Superior temporal gyrus (tissue), 1 donor: Measurements from ENCODE around the gene ACTR8.

ENCODE experiments used
- DNase-seq: peaks from one replicate; pipeline ENCODE4 v3.0.0-alpha.2; 2016; ENCODE audit errors: extremely low spot score

Gene ACTR8

DNA sequence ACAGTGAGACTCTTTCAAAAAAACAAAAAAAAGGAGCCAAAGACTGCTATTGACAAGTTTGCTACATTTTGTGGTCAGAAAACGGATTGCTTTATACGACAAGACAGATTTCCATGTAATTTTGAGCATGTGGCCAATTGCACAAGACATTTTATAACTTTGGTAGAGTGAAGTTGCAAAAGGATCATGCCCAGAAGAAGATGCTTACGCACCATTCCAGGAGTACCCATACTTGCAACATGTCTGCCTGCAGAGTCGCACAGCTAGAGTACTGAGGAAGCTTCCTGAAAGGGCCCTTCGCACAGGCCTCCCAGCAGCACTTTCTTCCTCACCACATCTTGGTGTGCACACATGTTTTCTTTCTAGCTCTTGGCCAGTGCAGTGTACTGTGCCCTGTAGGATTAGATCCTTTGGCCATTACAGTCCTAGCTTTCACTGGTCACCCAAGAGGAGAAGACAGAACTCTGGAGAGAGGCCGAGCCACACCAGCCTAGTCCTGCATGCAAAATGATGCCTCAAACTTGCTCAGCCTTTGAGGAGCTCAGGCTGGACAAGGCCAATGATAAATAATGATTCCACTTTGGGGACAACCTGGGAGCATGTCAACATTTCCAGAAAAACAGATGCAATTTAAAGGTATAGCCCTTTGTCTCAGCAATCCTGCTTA, 47.4 kb downstream of the ACTR8 start:
- no peak for DNase-seq

DNA sequence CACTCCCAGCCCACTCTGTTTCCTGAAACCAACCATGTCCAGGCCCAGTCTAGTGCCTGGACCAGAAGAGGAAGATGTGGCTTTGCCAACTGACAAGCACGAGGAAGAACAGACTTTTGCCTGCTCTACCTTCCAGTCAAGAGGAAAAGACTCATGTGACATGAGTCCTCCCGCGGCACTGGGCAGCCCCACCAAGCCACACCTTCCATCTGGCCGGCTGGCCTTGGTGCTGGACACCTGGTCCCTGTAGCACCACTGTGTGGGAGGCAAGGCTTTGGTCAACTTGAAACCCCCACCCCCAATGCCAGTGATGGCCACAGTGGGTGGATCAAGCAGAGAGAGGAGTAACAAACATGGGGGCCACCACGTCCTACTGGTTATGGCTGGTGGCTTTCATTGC, 48.3 kb downstream of the ACTR8 start:
- DNase-seq: no peak

DNA sequence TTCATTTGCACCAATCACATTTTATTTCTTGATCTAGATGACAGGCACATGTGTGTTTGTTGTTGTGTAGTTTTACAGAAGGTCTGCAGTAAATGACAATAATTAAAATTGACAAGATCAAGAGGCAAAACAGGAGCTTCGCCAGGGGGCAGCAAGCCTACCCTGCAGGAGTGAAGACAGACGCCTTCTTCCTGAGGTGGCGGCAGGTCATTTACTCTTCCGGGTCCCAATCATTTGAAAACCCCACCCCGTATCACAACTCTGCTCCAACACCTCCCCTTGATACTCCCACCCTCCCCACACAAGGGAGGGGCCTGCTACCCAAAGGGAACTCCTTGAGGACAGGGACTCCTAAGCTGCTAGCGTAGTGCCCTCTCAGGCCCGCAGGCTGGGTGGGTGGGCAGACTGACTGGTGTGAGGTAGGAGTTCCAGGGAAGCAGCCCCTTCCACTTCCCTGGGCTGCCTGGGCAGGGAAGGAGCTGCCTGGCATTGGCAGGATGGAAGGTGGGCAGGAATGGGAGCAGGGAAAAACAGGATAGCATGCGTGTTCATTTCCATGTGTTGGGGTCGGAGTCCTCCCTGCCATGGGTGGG, 48.8 kb downstream of the ACTR8 start:
- no peak for DNase-seq

DNA sequence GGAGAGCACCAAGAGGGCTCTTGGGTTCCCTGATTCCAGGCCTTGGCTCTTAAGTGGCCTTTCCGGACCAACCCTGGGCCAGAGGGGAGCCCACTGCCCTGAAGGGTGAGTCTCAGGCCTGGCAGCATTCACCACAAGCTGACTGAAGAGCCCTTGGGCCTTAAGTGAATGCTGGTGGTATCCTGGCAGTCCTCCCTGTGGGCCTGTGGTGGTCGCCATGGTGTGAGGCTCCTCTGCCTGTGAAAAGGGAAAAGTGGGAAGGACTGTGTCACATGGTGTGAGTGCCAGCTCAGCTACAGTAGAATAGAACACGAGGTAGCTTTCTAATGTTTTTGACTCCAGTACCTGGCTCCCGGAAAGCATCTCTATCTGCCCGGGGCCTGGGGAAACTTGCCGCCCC, 51.0 kb downstream of the ACTR8 start:
- no peak for DNase-seq

DNA sequence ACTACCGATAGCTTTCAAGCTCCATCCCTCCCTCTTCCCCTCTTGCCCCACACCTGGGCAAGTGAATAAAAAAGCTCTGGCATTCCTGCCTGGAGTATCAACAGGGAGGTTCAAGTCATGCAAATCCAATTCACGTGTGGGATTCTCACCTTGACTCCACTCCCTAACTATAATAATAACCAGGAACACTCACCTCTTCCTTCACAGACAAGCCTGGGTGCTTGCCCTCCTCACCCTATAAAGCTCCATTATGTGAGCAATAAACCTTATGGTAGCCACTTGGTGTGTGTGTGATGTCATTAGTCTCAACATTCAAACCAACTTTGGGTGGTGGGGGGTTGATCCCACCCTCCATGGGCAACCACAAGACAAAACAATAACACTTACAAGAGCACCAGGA, 52.3 kb downstream of the ACTR8 start:
- no peak for DNase-seq

DNA sequence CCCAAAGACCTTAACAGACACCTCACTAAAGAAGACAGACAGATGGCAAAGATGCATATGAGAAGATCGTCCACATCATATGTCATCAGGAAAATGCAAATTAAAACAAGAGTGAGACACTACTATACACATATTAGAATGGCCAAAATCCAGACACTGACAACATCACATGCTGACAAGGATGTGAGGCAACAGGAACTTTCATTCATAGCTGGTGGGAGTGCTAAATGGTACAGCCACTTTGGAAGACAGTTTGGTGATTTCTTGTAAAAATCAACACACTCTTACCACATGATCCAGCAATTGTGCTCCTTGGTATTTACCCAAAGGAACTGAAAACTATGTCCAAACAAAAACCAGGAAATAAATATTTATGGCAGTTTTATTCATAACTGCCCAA, 53.4 kb downstream of the ACTR8 start:
- no peak for DNase-seq

DNA sequence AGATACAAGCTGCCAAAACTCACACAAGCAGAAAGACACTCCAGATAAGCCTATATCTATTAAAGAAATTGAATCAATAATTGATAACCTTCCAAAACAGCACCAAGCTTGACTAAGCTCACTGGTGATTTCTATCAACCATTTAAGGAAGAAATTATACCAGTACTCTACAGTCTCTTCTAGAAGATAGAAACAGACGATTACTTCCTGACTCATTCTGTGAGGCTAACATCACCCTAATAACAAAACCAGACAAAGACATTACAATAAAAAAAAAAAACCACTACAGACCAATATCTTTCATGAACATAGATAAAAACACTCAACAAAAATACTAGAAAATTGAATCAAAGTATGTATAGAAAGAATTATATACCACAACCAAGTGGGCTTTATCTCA, 55.9 kb downstream of the ACTR8 start:
- no peak for DNase-seq

DNA sequence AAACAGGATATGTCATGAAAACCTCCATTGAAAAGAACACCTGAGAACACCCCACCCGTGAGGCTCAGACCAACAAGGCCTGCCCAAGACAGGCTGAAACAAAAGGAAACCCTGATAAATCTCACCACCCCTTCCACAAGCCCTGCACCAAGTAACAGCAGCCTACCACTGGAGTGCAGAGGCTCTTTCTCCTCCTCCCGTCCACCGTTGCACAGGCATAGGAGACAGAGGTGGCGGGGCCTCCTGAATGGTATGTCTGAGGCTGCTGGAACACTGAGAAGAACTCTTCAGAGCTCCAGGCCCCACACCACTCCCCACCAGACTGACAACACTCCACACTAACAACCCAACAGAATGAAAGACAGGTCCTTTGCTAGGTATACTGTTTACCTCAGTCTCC, 57.2 kb downstream of the ACTR8 start:
- no peak for DNase-seq

DNA sequence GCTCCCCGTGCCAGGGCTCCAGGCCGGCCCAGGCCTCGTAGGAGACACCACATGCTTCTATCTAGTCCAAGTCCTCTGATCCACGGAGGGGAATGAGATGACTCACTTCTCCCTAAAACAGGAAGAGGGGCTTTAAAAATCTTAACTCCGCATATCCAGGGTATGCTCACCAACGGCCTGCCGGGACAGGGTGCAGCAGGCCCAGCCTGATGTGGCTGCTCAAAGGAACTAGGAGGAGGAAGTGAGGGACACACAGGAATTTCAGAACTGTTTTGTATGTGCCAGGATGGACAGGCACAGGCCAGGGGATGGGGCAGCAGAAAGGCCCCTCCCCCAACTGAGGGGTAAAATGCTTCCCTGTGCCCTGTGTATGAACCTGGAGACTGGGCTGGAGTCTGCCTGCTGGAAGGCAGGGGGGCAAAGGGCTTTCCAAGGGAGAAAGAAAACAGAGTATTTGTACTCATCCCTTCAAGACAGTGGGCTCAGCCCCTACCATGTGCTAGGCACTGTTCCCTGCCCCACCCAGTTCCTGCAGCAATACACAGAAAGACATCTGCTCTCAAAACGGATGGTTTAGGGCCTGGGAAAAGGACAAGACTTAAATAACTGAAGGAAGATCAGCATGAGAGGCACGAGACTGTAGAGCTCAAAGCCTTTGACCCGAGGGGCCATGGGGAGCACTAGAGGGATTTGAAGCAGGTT, 57.8 kb downstream of the ACTR8 start:
- no peak for DNase-seq

DNA sequence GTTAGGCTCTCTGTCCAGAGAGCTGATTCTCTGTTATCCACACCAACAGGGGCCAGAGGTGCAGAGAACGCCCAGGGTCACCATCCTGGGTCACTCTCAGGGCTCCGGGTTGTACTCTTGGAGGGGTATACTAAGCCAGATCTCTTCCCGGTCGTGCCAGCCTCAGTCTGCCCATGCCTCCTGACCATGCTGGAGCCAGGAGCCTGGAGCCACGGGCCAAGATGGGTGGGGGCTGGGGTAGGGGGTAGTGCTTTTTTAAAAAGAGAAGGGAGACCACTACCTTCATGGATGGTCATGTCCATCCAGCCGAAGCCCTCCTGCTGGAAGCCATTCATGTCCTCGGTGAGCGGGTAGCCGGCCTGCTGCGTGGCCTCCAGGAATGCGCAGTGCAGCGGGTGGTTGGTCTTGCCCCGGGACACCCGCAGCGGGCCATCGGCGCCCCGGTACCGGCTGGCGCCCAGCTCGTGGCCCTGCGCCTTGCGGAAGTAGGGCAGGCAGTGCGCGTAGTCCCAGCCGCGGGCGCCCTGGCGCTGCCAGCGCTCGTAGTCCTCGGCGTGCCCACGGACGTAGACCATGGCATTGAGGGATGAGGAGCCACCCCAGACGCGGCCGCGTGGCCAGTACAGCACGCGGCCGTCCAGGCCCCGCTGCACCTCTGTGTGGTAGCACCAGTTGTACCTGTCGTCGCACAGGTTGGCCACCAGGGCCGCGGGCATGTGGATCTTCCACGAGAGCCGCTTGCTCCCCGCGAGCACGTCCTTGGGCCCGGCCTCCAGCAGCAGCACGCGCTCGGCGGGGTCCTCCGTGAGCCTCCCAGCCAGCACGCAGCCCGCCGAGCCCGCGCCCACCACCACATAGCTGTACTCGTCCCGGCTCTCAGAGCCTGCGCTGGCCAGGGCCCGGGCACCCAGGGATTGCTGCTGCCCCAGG, 58.7 kb downstream of the ACTR8 start:
- no peak for DNase-seq

DNA sequence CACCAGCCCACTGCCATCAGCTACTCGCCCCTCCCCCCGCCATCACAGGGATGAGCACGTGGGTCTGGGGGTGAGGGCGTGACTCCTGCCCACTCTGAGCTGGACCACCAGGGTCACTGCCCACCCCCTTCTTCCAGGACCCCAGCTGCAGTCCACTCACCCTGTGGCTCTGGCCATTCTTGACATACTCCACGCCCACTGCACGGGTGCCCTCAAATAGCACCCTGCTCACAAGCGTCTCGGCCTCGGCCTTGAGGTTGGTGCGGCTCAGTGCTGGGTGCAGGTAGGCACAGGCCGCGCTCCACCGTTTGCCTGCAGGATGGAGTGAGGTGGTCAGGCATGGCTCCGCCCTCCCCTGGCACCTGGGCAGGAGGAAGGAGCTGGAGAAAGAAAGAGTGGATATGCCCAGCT, 59.6 kb downstream of the ACTR8 start:
- DNase-seq: no peak

DNA sequence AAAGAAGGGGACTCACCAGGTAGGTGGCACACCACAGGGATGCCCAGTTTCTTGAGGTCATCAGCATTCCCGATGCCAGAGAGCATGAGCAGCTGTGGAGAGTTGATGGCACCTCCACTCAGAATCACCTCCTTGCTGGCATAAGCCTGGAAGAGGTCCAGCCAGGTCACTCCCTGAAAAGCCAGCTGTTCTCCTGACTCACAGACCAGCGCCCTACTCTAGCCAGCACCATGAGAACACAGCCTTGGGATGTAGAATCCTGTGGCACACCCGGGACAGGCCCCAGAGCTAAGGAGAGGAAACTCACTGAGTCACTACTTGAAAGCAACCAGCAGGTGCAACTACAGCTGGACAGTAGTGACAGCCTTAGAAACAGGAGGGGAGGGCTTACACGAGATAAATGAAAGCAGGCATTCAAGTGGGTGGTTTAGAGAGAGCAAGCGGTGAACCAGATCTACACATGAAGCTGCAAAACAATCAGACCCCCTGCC, 60.3 kb downstream of the ACTR8 start:
- DNase-seq: no peak

DNA sequence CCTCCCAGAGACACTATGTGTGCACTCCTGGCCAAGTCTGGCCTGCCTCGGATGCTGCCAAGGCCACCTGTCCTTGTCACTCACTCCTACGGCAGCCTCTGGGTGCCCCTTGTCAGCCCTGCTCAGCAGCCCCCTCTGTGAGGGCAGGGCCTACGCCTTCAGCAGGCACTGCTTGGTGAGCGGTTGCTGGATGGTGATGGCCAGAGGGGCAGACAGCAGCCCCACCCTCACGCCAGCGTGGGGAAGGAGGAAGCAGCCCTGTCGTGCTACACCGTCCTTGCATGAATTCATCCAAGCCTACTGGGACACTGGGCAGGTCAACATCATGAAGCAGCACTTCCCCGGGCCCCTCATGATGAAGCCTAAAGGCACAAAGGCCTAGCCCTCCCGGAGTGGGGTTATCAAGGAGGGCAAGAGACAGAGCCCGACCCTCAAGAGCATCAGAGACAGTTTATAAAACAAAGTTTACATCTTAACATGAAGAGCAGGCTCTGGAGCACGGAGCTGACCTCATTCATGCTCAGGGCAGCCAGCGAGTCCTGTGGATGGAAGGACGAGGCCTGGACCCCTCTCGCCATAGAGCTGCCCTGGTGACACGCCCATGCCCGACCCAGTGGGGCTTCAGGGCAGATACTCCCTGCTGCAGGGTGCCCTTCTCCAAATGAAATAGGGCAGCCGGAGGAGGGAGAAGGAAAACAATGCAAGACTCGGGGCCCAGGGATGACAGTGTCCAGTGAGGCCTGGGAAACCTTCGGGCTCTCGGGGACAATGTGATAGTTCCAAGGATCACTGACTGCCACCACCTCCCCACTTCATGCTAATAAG, 61.0 kb downstream of the ACTR8 start:
- DNase-seq: no peak

DNA sequence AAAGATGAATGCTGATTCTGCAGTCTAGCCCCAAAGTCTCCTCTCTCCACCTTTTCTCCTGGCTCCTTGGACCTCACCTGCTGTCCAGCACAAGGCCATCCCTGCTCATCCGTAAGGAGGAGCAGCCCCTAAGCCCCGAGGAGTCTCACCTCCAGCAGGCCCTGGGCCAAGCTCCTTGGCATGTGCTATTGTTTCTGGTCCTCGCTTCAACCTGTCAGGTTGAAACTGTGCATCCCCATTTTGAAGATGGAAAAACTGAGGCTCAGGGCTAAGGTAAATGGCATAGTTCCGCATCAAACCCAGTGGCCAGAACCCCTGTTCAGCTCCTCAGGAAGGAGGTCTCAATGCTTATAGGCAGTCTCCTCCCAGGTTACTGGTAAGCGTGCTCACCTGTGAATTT, 61.9 kb downstream of the ACTR8 start:
- no peak for DNase-seq

DNA sequence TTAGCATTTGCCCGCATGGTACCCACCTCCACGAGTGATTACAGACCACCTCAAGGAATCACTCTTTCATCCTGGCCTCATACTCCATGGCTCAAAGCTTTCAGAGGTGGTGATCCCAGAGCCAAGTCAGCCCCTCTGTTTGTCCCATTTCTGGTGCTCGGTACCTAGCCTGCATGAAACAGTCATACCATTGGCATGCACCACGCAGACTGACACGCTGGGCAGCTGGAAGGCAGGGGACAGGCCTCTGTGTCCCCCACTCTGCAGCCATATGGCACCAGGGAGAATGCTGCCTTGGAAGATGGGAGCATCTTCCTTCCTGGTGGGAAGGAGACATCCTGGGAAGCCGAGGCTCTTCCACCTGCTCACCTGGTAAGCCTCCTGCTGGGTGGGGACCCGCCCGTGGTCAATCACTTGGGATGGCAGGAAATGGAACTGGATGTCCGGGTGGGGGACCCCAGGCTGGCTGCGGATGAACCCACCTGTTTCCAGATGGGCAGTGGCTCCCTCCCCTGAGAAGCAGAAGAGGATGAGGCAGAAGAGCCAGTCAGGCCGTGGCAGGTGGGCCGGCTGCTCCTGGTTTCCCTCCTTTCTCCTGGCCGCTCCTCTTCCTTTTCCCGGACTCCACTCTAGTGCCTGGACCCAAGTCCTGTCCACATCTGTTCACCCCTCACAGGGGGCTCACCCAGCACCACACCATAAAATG, 62.6 kb downstream of the ACTR8 start:
- no peak for DNase-seq

DNA sequence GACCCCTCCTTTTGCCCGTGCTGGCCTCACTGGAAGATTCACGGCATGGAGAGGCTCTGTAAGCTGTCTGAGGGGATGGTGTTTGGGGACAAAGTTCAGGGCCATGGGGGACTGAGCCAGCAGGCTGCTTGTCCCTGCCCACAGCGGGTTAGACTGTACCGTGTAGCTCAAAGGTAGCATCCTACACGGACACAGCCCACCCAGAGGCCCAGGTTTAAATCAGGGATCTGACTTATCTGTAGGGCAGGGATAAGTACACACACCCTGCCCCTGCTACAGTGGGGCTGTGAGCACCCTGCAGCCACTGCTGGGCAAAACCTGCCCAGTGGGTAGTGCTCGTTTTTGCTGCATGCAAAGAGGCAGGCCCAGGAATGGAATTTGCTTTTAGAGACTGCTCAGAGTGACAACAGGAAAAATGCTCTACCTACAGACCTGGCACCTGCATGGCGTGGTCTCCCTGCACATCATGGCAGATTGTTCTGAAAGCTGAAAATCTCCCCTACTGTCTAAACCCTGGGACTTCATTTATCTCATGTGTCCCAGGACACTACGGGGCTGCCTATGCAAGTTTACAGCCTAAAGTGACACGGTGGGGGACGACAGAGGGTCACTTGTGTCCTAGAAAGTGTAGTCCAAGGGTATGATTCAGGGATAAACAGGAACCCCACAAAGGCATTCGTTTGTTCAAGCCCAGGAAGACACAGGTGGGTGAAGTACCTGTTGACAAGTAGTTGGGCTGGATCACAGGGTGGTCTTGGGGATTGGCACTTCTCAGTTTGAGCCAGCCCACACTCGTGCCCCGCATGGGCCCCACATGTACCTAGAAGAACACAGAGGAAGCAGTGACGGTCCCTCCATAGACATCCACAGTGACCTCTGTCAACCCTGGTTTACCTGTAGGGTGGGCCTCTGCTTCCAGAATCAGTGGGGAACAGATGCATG, 63.5 kb downstream of the ACTR8 start:
- no peak for DNase-seq

DNA sequence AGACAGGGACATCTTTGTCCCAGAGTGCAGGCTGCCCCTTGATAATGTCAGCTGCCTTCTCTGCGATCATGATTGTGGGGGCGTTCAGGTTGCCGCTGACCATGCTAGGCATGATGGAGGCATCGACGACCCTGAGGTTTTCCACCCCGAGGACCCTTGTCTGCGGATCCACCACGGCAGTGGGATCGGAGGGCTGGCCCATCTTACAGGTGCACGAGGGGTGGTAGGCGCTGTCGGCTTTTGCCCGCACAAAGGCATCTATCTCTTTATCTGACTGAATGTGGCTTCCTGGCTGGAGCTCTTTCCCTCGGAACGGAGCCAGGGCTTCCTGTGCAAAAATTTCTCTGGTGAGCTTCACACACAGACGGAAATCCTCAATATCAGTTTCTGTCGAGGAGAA, 64.1 kb downstream of the ACTR8 start:
- no peak for DNase-seq

DNA sequence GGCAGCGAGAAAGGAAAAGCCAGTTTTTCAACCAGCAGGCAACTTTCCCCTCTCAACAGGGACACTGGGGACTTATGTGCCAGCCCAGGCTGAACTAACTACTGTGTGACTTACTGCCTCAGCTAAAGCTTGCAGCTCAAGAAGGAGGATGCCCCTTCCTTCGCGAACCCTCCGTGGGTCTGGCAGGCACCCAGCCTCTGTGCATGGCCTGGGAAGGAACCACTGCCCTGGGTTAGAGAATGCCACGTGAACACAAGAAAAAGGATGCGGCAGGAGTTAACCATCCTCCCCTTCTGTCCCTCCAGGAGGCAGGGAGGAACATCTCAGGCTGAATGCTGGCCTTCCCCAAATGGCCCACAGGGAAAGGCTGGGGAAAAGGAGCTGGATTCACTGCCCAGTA, 64.7 kb downstream of the ACTR8 start:
- DNase-seq: no peak
